IMR-90 (cell line): ENCODE results near the gene MACROD1. TPM values are rescaled to one million over a fixed set of nuclear protein-coding genes. Genes with fewer than 3 reads are reported as not detected.

ENCODE experiments used
- ATAC-seq: fragments of 200-7000 bp; cut with Tn5 transposase; 2 replicates; pipeline ENCODE4 v1.9.1; 2020; ENCODE audit warnings: low read depth, mild to moderate bottlenecking, moderate library complexity
- BruUV-seq: library from RNA; stranded (reverse); fragments of 400-500 nt; replicated peaks from 2 replicates; lab custom pipeline; 2021; lab: Mats Ljungman, UMichigan
- CTCF ChIA-PET: fragments of 300-600 bp; formaldehyde crosslinking; extraction: SDS; loops from one replicate; lab custom pipeline; 2021; ENCODE audit warnings: antibody characterized with exemption; lab: Yijun Ruan, JAX
- POLR2A ChIA-PET: fragments of 300-600 bp; sonication (Branson Sonifier 250); formaldehyde crosslinking; loops from one replicate; lab custom pipeline; 2022; ENCODE audit warnings: antibody characterized with exemption; ENCODE audit not compliant: unreplicated experiment; lab: Charles Lee
- DNase-seq: peaks from one replicate; pipeline ENCODE4 v3.0.0; 2013
- H2AFZ ChIP-seq: replicated peaks from 2 replicates; pipeline ENCODE3; 2013; ENCODE audit warnings: low read length, mild to moderate bottlenecking; ENCODE audit not compliant: poor library complexity
- H2AK5ac ChIP-seq: 2 replicates; pipeline ENCODE4 v1.6.1; 2013; ENCODE audit warnings: low read depth, low read length, inconsistent platforms
- H2AK9ac ChIP-seq: replicated peaks from 2 replicates; pipeline ENCODE3; 2013; ENCODE audit warnings: mild to moderate bottlenecking, low read depth, low read length, moderate library complexity; ENCODE audit not compliant: poor library complexity
- H2BK120ac ChIP-seq: 2 replicates; pipeline ENCODE4 v1.6.1; 2013; ENCODE audit warnings: low read depth, low read length, inconsistent platforms
- H2BK15ac ChIP-seq: 3 replicates; pipeline ENCODE4 v1.6.1; 2013; ENCODE audit warnings: low read depth, low read length, inconsistent platforms
- H2BK20ac ChIP-seq: 2 replicates; pipeline ENCODE4 v1.6.1; 2013; ENCODE audit warnings: low read depth, mild to moderate bottlenecking, inconsistent platforms, low read length, moderate library complexity
- H2BK5ac ChIP-seq: 2 replicates; pipeline ENCODE4 v1.6.1; 2013; ENCODE audit warnings: mild to moderate bottlenecking, low read depth, low read length, inconsistent platforms; ENCODE audit not compliant: poor library complexity, severe bottlenecking
- H3K14ac ChIP-seq: replicated peaks from 2 replicates; pipeline ENCODE4 v1.6.1; 2013; ENCODE audit warnings: low read depth, low read length, inconsistent platforms
- H3K18ac ChIP-seq: 2 replicates; pipeline ENCODE4 v1.6.1; 2013; ENCODE audit warnings: low read depth, low read length, control low read depth
- H3K23ac ChIP-seq: 2 replicates; pipeline ENCODE4 v1.6.1; 2013; ENCODE audit warnings: low read depth, low read length, inconsistent platforms
- H3K27ac ChIP-seq: 2 replicates; pipeline ENCODE4 v1.5.1; 2013; ENCODE audit warnings: mild to moderate bottlenecking, control low read depth, low read length; ENCODE audit not compliant: insufficient read depth
- H3K27me3 ChIP-seq: 2 replicates; pipeline ENCODE4 v1.6.1; 2013; ENCODE audit warnings: low read length; ENCODE audit not compliant: control insufficient read depth, insufficient read depth
- H3K36me3 ChIP-seq: 2 replicates; pipeline ENCODE4 v1.6.1; 2013; ENCODE audit warnings: low read length, mixed read lengths; ENCODE audit not compliant: control insufficient read depth, insufficient read depth
- H3K4ac ChIP-seq: 2 replicates; pipeline ENCODE4 v1.6.1; 2013; ENCODE audit warnings: low read depth, low read length, inconsistent platforms
- H3K4me1 ChIP-seq: 2 replicates; pipeline ENCODE4 v1.6.1; 2013; ENCODE audit warnings: low read length, mixed read lengths; ENCODE audit not compliant: control insufficient read depth, insufficient read depth
- H3K4me2 ChIP-seq: 2 replicates; pipeline ENCODE4 v1.6.1; 2013; ENCODE audit warnings: low read depth, mild to moderate bottlenecking, control low read depth, low read length, moderate library complexity
- H3K4me3 ChIP-seq: 2 replicates; pipeline ENCODE4 v1.5.1; 2013; ENCODE audit warnings: low read depth, mild to moderate bottlenecking, control low read depth, low read length, moderate library complexity; ENCODE audit not compliant: insufficient read depth
- H3K56ac ChIP-seq: 2 replicates; pipeline ENCODE4 v1.6.1; 2013; ENCODE audit warnings: low read length, inconsistent platforms; ENCODE audit not compliant: insufficient read depth; ENCODE audit errors: extremely low read depth
- H3K79me1 ChIP-seq, 2 experiments: 2 replicates each; pipeline ENCODE4 v1.6.1; 2013; ENCODE audit warnings: low read length in 2 of 2, inconsistent platforms in 1 of 2, low read depth in 1 of 2
- H3K9ac ChIP-seq: 2 replicates; pipeline ENCODE4 v1.6.1; 2013; ENCODE audit warnings: low read depth, low read length, control low read depth
- H3K9me1 ChIP-seq: 2 replicates; pipeline ENCODE4 v1.6.1; 2013; ENCODE audit warnings: low read length, inconsistent platforms; ENCODE audit not compliant: insufficient read depth
- H3K9me3 ChIP-seq: 2 replicates; pipeline ENCODE4 v1.6.1; 2013; ENCODE audit warnings: low read length; ENCODE audit not compliant: control insufficient read depth, insufficient read depth
- H4K20me1 ChIP-seq: 2 replicates; pipeline ENCODE4 v1.6.1; 2013; ENCODE audit warnings: low read length, inconsistent platforms; ENCODE audit not compliant: insufficient read depth
- H4K5ac ChIP-seq: 2 replicates; pipeline ENCODE4 v1.6.1; 2013; ENCODE audit warnings: mild to moderate bottlenecking, low read depth, low read length, control low read depth
- H4K8ac ChIP-seq, 2 experiments: 2 replicates each; pipeline ENCODE4 v1.6.1; 2013; ENCODE audit warnings: low read depth in 2 of 2, low read length in 2 of 2, control low read depth in 1 of 2, inconsistent platforms in 1 of 2
- H4K91ac ChIP-seq: 2 replicates; pipeline ENCODE4 v1.6.1; 2013; ENCODE audit warnings: low read depth, low read length, inconsistent platforms; ENCODE audit not compliant: insufficient read depth
- CEBPB ChIP-seq: IDR thresholded peaks from 2 replicates; pipeline ENCODE4 v1.6.1; 2012; ENCODE audit warnings: low read depth, low read length, improper control_type of control experiment
- MAFK ChIP-seq: IDR thresholded peaks from 2 replicates; pipeline ENCODE4 v1.6.1; 2012; ENCODE audit warnings: low read depth, low read length, improper control_type of control experiment
- WGBS, 2 experiments: methylation state at CpG; one replicate each; pipeline versions ENCODE4 v1.1.5 to v1.1.7; 2013; ENCODE audit warnings: missing lambda C conversion rate in 2 of 2; ENCODE audit not compliant: insufficient read length in 1 of 2; ENCODE audit errors: extremely low coverage in 2 of 2; 5-methylcytosine and 5-hydroxymethylcytosine counted together
- dilution Hi-C: fragments of 300-500 bp; cut with HindIII; formaldehyde crosslinking; loops from one replicate; pipeline ENCODE4 v1.14.3; 2018; ENCODE audit warnings: low sequenced_read_pairs; ENCODE audit not compliant: unreplicated experiment
- in situ Hi-C: fragments of 300-500 bp; cut with MboI; formaldehyde crosslinking; loops from 3 replicates; pipeline ENCODE4 v1.14.3; 2019; ENCODE audit warnings: low sequenced_read_pairs, inconsistent platforms, mixed read lengths
- intact Hi-C: fragments of 100-400 bp; cut with micrococcal nuclease; formaldehyde crosslinking; loops from 2 replicates; pipeline ENCODE4 v1.10.0; 2022
- polyA plus RNA-seq, 3 experiments: library from polyadenylated mRNA; depleted of rRNA; stranded (reverse); fragments of >200 nt; gene quantifications; 2 replicates each; pipeline ENCODE4 v1.2.3, GENCODE V29; 2012; ENCODE audit warnings: low replicate concordance in 1 of 3
- total RNA-seq: library from RNA; depleted of rRNA; stranded (reverse); fragments of >200 nt; gene quantifications from 2 replicates; pipeline ENCODE4 v1.2.3, GENCODE V29; 2012

MACROD1 gene
- total and polyA plus RNA-seq, 2 of the 4 experiments (the other 2 are of a cell fraction), result 2.5 to 9.3 TPM

GRCh38 chr11:64135711-64136110 is 30.2 kb downstream of the MACROD1 start:
- H3K23ac ChIP-seq, result no peak overlapping the region
- DNase-seq, result no peak
- no peaks in the 10 kb centered on the region; the same call in 1 of the 2 replicates for H4K20me1 ChIP-seq
- no peak overlapping the region for H2BK20ac ChIP-seq
- H2BK120ac ChIP-seq, result no peak overlapping the region
- no peak overlapping the region for H3K4me2 ChIP-seq
- H3K56ac ChIP-seq, result no peak overlapping the region
- TF ChIP-seq MAFK (no peak), CEBPB (no peak)
- in situ Hi-C loops, result no loop called here
- H2AK5ac ChIP-seq, result no peak overlapping the region
- no peak overlapping the region for H4K91ac ChIP-seq
- H3K9me3 ChIP-seq, result no peaks in the 10 kb centered on the region
- WGBS, 2 experiments, result 83% methylated on average over 4 of the region's 17 CpGs; no CpG with 5 or more reads in 1 of the 2 experiments
- H2AFZ ChIP-seq, result no peak overlapping the region
- H3K36me3 ChIP-seq, result no peaks in the 10 kb centered on the region
- no peak overlapping the region for H3K14ac ChIP-seq
- no peak overlapping the region for H3K9ac ChIP-seq
- no peak overlapping the region for H4K5ac ChIP-seq
- H3K4me1 ChIP-seq, result peaks cover 4% of the 10 kb centered on the region; the same call in 1 of the 2 replicates
- ChIA-PET POLR2A (no interaction called here), CTCF (no interaction called here)
- no peaks in the 10 kb centered on the region for H3K27me3 ChIP-seq
- H3K18ac ChIP-seq, result no peak overlapping the region
- BruUV-seq, result no TSS peak
- H2AK9ac ChIP-seq, result no peak overlapping the region
- no peak overlapping the region for H2BK15ac ChIP-seq
- no peak for ATAC-seq
- no peak overlapping the region for H3K4ac ChIP-seq
- dilution Hi-C loops, result no loop called here
- H4K8ac ChIP-seq, result no peak overlapping the region
- intact Hi-C loops, result no loop called here
- H3K27ac ChIP-seq, result no peak overlapping the region
- no peak overlapping the region for H2BK5ac ChIP-seq
- H3K9me1 ChIP-seq, result no peaks in the 10 kb centered on the region
- no peaks in the 10 kb centered on the region for H3K79me1 ChIP-seq
- no peak overlapping the region for H3K4me3 ChIP-seq
